ENCODE data around the gene PLCD3.

Gene PLCD3

GRCh38 chr17:45132572-45133463, 503 bp upstream of the PLCD3 start:
- peak; percentile 84 for DNase-seq (ENCODE audit: low read depth)
- TF ChIP-seq POLR2A (IDR thresholded peaks at IDR 0.05; ENCODE audit: extremely low read depth, insufficient read length) (no peak), CTCF (IDR thresholded peaks at IDR 0.05; ENCODE audit: low read depth, low read length) (peak; percentile 65), MAX (IDR thresholded peaks at IDR 0.05; ENCODE audit: low read depth, low read length) (peak; percentile 40; the same call in 1 of the 2 replicates), MYC (IDR thresholded peaks at IDR 0.05; ENCODE audit: low read depth, low read length) (peak; percentile 74)

GRCh38 chr17:45131616-45132319, 547 bp downstream of the PLCD3 start:
- TF ChIP-seq CTCF (IDR thresholded peaks at IDR 0.05; ENCODE audit: low read depth, low read length) (peak; percentile 75), MAX (IDR thresholded peaks at IDR 0.05; ENCODE audit: low read depth, low read length) (no peak)
- DNase-seq (ENCODE audit: low read depth) = peak; percentile 63
- H3K4me3 ChIP-seq (ENCODE audit: low read depth, low read length) = peak overlapping the region; percentile 47

More at GRCh38 chr17:45132572-45133463, 503 bp upstream of the PLCD3 start:
- H3K4me3 ChIP-seq (ENCODE audit: low read depth, low read length) = peak overlapping the region; percentile 49

- no peak overlapping the region for H3K4me3 ChIP-seq (ENCODE audit: low read depth, low read length)
- no peak for DNase-seq (ENCODE audit: low read depth)
- TF ChIP-seq POLR2A (IDR thresholded peaks at IDR 0.05; ENCODE audit: extremely low read depth, insufficient read length) (no peak), MAX (IDR thresholded peaks at IDR 0.05; ENCODE audit: low read depth, low read length) (no peak), CTCF (IDR thresholded peaks at IDR 0.05; ENCODE audit: low read depth, low read length) (no peak), MYC (IDR thresholded peaks at IDR 0.05; ENCODE audit: low read depth, low read length) (no peak)
These were observed 1.4 kb downstream of the PLCD3 start for GRCh38 chr17:45130681-45131615.

- DNase-seq (ENCODE audit: low read depth) = no peak
- TF ChIP-seq MYC (IDR thresholded peaks at IDR 0.05; ENCODE audit: low read depth, low read length) = no peak
- no peak for TF ChIP-seq CTCF (IDR thresholded peaks at IDR 0.05; ENCODE audit: low read depth, low read length)
- no peak for TF ChIP-seq POLR2A (IDR thresholded peaks at IDR 0.05; ENCODE audit: extremely low read depth, insufficient read length)
- no peak for TF ChIP-seq MAX (IDR thresholded peaks at IDR 0.05; ENCODE audit: low read depth, low read length)
- no peak overlapping the region for H3K4me3 ChIP-seq (ENCODE audit: low read depth, low read length)
These were observed 2.2 kb downstream of the PLCD3 start for GRCh38 chr17:45129940-45130680.
